Measurements from ENCODE around the gene WDR86. TPM values are rescaled to one million over a fixed set of nuclear protein-coding genes. Genes with fewer than 3 reads are reported as not detected.

Gene WDR86
- total RNA-seq, 1 experiment from 2014 or later = not detected

DNA sequence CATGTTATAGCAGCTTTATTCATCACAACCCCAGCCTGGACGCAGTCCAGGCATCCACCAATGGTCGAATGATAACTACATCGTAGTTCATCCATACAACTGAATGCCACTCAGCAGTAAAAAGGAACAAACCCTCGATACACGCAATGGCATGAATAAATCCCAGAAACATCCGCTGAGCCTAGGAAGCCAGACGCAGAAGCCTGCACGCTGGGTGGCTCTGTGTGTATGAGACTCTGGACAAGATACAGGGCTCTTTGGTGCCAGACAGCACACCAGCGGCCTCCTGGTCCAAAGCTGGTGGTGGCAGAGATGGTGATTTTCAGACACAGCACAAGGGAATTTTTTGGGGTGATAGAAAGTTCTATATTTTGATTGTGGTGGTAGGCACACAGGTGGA is 40.2 kb upstream of the WDR86 start:
- ATAC-seq (no peak), DNase-seq (ENCODE audit: low read depth, low spot score) (no peak)
- Histone ChIP-seq H3K4me1 (ENCODE audit: control insufficient read depth in 1 of 2, insufficient read depth in 2 of 2, low read length in 2 of 2) (peaks cover 13 to 33% of the 10 kb centered on the region in 2 experiments; a peak in 3 of 4 replicates), H3K4me3 (replicated peaks in 1 of 2; ENCODE audit: low read depth in 1 of 2, low read length in 2 of 2) (no peak overlapping the region), H3K9me2 (ENCODE audit: insufficient read depth) (no peaks in the 10 kb centered on the region), H3K27ac (ENCODE audit: low read depth, low read length) (no peak overlapping the region), H3K9ac (ENCODE audit: low read length) (no peak overlapping the region), H3K79me2 (ENCODE audit: insufficient read depth, low read length) (no peaks in the 10 kb centered on the region), H3K36me3 (ENCODE audit: control insufficient read depth in 1 of 2, insufficient read depth in 2 of 2, low read length in 2 of 2) (no peaks in the 10 kb centered on the region), H3K27me3 (ENCODE audit: insufficient read depth, low read length) (no peaks in the 10 kb centered on the region), H3K9me3 (ENCODE audit: control insufficient read depth in 1 of 2, insufficient read depth in 1 of 2, low read depth in 1 of 2, low read length in 2 of 2) (no peaks in the 10 kb centered on the region), H2AFZ (ENCODE audit: low read depth, low read length, poor library complexity, severe bottlenecking) (no peak overlapping the region), H4K20me1 (ENCODE audit: insufficient read depth) (no peaks in the 10 kb centered on the region), H3K4me2 (ENCODE audit: low read length) (no peak overlapping the region)
- RAD21 ChIA-PET (ENCODE audit: low non-redundant PET in 1 of 2, low total read pairs in 2 of 2, uncharacterized antibody in 2 of 2, unreplicated experiment in 2 of 2) = interaction anchor here (0.8 to 2.2 kb wide), 2 partner anchors 10 to 99 kb away, joined by 3 to 5 read pairs; no protein-coding TSS in a partner anchor
- intact Hi-C loops (cut with micrococcal nuclease) = no loop called here
- CTCF ChIA-PET = interaction anchor here (0.6 to 3.0 kb wide), 5 partner anchors 9 to 310 kb away, joined by 3 to 40 read pairs (median 4); no protein-coding TSS in a partner anchor
- BruUV-seq (replicated peaks) = no TSS peak
- TF ChIP-seq SIN3A (IDR thresholded peaks at IDR 0.05; ENCODE audit: low read depth) (no peak), TCF7L2 (IDR thresholded peaks at IDR 0.05; ENCODE audit: borderline replicate concordance, extremely low read depth, insufficient read depth, insufficient read length) (no peak), RAD21 (IDR thresholded peaks at IDR 0.05; ENCODE audit: low read depth) (no peak), EZH2 (IDR thresholded peaks at IDR 0.05) (no peak), CBX3 (IDR thresholded peaks at IDR 0.05; ENCODE audit: low read depth) (no peak), EZH2phosphoT487 (IDR thresholded peaks at IDR 0.05; ENCODE audit: borderline replicate concordance) (no peak), FOSL1 (IDR thresholded peaks at IDR 0.05; ENCODE audit: low read depth) (no peak), SRF (IDR thresholded peaks at IDR 0.05; ENCODE audit: low read depth) (no peak), YY1 (IDR thresholded peaks at IDR 0.05; ENCODE audit: extremely low read depth, insufficient replicate concordance, low read depth, low read length) (no peak), JUND (IDR thresholded peaks at IDR 0.05) (no peak), ZNF274 (IDR thresholded peaks at IDR 0.05; ENCODE audit: low read depth, low read length) (no peak), CEBPB (IDR thresholded peaks at IDR 0.05; ENCODE audit: low read depth) (no peak), POLR2AphosphoS5 (IDR thresholded peaks at IDR 0.05; ENCODE audit: low read depth, low read length) (no peak), ELF1 (IDR thresholded peaks at IDR 0.05; ENCODE audit: borderline replicate concordance, low read depth) (no peak), POLR2A (IDR thresholded peaks at IDR 0.05; ENCODE audit: borderline replicate concordance, extremely low read depth, insufficient read depth, insufficient read length) (no peak)
- TF ChIP-seq, protein P1, sequence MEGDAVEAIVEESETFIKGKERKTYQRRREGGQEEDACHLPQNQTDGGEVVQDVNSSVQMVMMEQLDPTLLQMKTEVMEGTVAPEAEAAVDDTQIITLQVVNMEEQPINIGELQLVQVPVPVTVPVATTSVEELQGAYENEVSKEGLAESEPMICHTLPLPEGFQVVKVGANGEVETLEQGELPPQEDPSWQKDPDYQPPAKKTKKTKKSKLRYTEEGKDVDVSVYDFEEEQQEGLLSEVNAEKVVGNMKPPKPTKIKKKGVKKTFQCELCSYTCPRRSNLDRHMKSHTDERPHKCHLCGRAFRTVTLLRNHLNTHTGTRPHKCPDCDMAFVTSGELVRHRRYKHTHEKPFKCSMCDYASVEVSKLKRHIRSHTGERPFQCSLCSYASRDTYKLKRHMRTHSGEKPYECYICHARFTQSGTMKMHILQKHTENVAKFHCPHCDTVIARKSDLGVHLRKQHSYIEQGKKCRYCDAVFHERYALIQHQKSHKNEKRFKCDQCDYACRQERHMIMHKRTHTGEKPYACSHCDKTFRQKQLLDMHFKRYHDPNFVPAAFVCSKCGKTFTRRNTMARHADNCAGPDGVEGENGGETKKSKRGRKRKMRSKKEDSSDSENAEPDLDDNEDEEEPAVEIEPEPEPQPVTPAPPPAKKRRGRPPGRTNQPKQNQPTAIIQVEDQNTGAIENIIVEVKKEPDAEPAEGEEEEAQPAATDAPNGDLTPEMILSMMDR (IDR thresholded peaks at IDR 0.05 in 2 of 3, conservative IDR thresholded peaks at IDR 0.05 in 1 of 3; ENCODE audit: borderline replicate concordance in 1 of 3, insufficient read depth in 1 of 3, low read depth in 2 of 3, low read length in 2 of 3) = no peak
- TF ChIP-seq, protein P2, sequence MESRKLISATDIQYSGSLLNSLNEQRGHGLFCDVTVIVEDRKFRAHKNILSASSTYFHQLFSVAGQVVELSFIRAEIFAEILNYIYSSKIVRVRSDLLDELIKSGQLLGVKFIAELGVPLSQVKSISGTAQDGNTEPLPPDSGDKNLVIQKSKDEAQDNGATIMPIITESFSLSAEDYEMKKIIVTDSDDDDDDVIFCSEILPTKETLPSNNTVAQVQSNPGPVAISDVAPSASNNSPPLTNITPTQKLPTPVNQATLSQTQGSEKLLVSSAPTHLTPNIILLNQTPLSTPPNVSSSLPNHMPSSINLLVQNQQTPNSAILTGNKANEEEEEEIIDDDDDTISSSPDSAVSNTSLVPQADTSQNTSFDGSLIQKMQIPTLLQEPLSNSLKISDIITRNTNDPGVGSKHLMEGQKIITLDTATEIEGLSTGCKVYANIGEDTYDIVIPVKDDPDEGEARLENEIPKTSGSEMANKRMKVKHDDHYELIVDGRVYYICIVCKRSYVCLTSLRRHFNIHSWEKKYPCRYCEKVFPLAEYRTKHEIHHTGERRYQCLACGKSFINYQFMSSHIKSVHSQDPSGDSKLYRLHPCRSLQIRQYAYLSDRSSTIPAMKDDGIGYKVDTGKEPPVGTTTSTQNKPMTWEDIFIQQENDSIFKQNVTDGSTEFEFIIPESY (IDR thresholded peaks at IDR 0.05; ENCODE audit: extremely low read depth, insufficient replicate concordance, low read length) = no peak
- POLR2A ChIA-PET = interaction anchor here (1.0 kb wide), 1 partner anchor 82 kb away, joined by 3 read pairs; no protein-coding TSS in a partner anchor

Measured in HCT116 (cell line).